ENCODE results near the gene ROBO3.

Gene ROBO3

DNA sequence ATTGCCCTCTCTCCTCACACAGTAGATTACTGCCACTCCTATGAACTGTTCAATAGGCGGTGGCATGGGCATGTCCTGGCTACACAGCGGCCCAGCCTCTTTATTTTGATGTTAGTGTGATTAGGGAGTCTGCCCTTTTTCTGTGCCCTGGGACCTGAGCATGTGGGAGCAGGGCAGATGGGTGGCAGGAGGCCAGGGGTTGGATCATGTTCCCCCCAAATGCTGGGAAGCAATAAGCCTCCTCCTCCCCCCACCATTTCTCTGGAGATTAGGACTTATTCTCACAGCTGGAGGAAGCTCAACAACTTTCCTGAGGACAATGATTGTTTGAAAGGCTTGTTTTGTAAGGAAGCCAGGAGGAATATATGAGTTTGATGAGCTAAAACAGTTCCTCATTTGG, 54.7 kb downstream of the ROBO3 start:
- no peak for DNase-seq (ENCODE audit: extremely low read depth in 1 of 2, low read depth in 1 of 2)

- DNase-seq (ENCODE audit: extremely low read depth in 1 of 2, low read depth in 1 of 2), result no peak
Measured at GRCh38 chr11:124920356-124920755, 55.1 kb downstream of the ROBO3 start.

- peak; percentile 50 to 66 for DNase-seq (ENCODE audit: extremely low read depth in 1 of 2, low read depth in 1 of 2)
Measured at GRCh38 chr11:124920870-124921609, 55.8 kb downstream of the ROBO3 start.

DNA sequence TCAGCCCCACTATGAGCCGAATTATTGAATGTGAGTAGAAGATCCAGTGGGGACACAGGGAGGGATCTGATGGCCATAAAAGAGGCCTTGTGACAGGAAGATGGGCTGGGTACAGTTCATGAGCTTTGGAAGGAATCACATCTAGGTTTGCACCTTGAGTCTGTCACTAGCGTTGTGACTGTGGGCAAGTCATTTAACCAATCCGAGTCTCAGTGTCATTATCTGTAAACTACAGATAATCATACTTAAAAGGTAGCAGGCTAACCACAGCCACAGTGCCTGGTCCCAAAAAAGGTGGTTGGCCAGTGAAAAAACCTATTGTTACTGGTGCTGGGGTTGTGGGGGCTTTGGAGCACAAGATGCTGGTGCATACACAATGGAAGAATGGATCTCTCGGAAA, 57.6 kb downstream of the ROBO3 start:
- no peak for DNase-seq (ENCODE audit: extremely low read depth in 1 of 2, low read depth in 1 of 2)

- no peak for DNase-seq (ENCODE audit: extremely low read depth in 1 of 2, low read depth in 1 of 2)
Measured at GRCh38 chr11:124923296-124923695, 58.1 kb downstream of the ROBO3 start.

GRCh38 chr11:124928942-124929665, 63.9 kb downstream of the ROBO3 start:
- DNase-seq (ENCODE audit: extremely low read depth in 1 of 2, low read depth in 1 of 2), result no peak

- no peak for DNase-seq (ENCODE audit: extremely low read depth in 1 of 2, low read depth in 1 of 2)
Measured at GRCh38 chr11:124930799-124931198, 65.6 kb downstream of the ROBO3 start.
